ENCODE results near the gene NR1H4. TPM values are rescaled to one million over a fixed set of nuclear protein-coding genes. Genes with fewer than 3 reads are reported as not detected.
A peak's percentile ranks its signal among the peaks of the same experiment; 100 is the strongest.

The NR1H4 gene
- total and polyA plus RNA-seq, 9 of the 15 experiments (the other 6 are each of a cell fraction or from before 2014, with no cell fraction given): 0.03 TPM; not detected in 8

DNA sequence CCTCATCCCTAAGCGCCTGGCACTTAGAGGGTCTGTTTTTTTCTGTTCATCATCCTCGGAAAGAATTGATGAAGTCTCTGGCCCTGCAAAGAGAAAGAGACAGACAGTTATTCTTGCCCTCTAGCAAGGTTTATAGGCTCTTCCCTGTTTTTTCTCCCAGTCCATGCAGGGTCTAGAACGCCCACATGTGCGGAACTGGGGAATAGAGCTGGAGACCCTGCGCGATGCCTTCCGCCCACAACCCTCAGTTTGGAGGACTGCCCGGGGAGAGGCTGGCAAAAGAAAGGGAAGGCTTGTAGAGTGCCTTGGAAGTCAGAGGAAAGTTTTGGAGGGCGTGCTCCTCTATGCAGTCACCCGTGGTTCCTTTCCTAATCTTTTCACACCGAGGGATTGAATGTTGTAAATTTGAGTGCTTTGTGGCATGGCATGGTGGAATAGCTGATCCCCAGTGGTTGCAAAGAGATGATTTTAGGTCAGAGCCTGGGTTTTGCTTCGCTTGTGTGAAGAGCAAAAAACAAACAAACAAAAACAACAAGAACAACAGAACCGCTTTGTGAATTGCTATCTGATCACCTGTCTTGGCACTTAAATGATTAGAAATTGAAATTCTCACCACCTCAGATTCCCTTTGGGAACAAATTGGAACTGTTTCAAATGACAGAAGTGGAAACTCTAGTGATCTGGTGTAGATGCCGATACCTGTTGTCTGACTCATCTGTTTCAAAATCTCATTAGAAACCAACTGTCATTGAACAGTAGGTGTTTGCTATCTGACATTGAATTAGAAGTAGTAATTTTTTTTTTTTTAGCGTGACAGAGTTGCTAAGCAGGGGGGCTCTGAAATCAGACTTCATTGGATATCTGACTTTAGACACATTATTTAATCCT, 100.8 kb downstream of the NR1H4 start:
- Histone ChIP-seq H3K27ac (ENCODE audit: extremely low read depth, low read depth, low read length) (peak overlapping the region; percentile 64; the same call in 1 of the 3 replicates), H3K9ac (ENCODE audit: insufficient read depth in 1 of 2, low read depth in 2 of 2, low read length in 2 of 2) (peak overlapping the region in 1 of 2 experiments; percentile 44; a peak in 2 of 4 replicates), H3K9me3 (replicated peaks; ENCODE audit: control insufficient read depth, insufficient read depth, low read depth, low read length) (no peaks in the 10 kb centered on the region), H3K36me3 (ENCODE audit: control insufficient read depth, insufficient read depth, low read length) (no peaks in the 10 kb centered on the region), H3K27me3 (ENCODE audit: control insufficient read depth in 2 of 2, insufficient read depth in 2 of 2, low read length in 2 of 2) (no peaks in the 10 kb centered on the region), H3K4me3 (peak overlapping the region; percentile 54), H3K4me1 (replicated peaks in 1 of 2; ENCODE audit: control insufficient read depth in 2 of 2, insufficient read depth in 2 of 2, low read length in 2 of 2) (peaks cover 0 to 10% of the 10 kb centered on the region in 2 experiments; a peak in 3 of 5 replicates), H3K79me2 (ENCODE audit: control insufficient read depth, insufficient read depth, low read length) (peaks cover 8% of the 10 kb centered on the region; the same call in 1 of the 3 replicates), H2AFZ (ENCODE audit: low read depth, low read length) (peak overlapping the region; percentile 91), H3K9me1 (ENCODE audit: control insufficient read depth, insufficient read depth, low read length) (no peaks in the 10 kb centered on the region), H3K4me2 (ENCODE audit: insufficient read depth, low read length) (peak overlapping the region; percentile 65), H4K20me1 (replicated peaks; ENCODE audit: control insufficient read depth, insufficient read depth, low read length) (no peaks in the 10 kb centered on the region)
- in situ Hi-C loops (cut with MboI) (loop anchor here (10.0 kb wide), 1 partner anchor 330 kb away; no protein-coding TSS in a partner anchor), intact Hi-C loops (cut with micrococcal nuclease) (no loop called here)
- ChIA-PET POLR2A (no interaction called here), CTCF (ENCODE audit: low intra/inter-chr PET ratio) (no interaction called here)
- FAIRE-seq (no peak), DNase-seq (ENCODE audit: extremely low read depth in 1 of 4, low spot score in 3 of 4) (no peak), ATAC-seq (peak; percentile 9)
- 11% methylated on average over 14 of the region's 15 CpGs for WGBS (ENCODE audit: insufficient coverage, low coverage, missing lambda C conversion rate)
- BruUV-seq (replicated peaks): no TSS peak
- no peak for TF ChIP-seq LCOR (CRISPR knock-in tag; IDR thresholded peaks at IDR 0.05)
- TF ChIP-seq PRMT5 (CRISPR knock-in tag; IDR thresholded peaks at IDR 0.05): no peak
- no peak for TF ChIP-seq DMBX1 (CRISPR knock-in tag; IDR thresholded peaks at IDR 0.05; ENCODE audit: borderline replicate concordance)
- TF ChIP-seq FOXP1 (CRISPR knock-in tag; IDR thresholded peaks at IDR 0.05): no peak
- TF ChIP-seq NRF1 (conservative IDR thresholded peaks at IDR 0.05 in 1 of 2, IDR thresholded peaks at IDR 0.05 in 1 of 2): no peak
- TF ChIP-seq, protein P1, sequence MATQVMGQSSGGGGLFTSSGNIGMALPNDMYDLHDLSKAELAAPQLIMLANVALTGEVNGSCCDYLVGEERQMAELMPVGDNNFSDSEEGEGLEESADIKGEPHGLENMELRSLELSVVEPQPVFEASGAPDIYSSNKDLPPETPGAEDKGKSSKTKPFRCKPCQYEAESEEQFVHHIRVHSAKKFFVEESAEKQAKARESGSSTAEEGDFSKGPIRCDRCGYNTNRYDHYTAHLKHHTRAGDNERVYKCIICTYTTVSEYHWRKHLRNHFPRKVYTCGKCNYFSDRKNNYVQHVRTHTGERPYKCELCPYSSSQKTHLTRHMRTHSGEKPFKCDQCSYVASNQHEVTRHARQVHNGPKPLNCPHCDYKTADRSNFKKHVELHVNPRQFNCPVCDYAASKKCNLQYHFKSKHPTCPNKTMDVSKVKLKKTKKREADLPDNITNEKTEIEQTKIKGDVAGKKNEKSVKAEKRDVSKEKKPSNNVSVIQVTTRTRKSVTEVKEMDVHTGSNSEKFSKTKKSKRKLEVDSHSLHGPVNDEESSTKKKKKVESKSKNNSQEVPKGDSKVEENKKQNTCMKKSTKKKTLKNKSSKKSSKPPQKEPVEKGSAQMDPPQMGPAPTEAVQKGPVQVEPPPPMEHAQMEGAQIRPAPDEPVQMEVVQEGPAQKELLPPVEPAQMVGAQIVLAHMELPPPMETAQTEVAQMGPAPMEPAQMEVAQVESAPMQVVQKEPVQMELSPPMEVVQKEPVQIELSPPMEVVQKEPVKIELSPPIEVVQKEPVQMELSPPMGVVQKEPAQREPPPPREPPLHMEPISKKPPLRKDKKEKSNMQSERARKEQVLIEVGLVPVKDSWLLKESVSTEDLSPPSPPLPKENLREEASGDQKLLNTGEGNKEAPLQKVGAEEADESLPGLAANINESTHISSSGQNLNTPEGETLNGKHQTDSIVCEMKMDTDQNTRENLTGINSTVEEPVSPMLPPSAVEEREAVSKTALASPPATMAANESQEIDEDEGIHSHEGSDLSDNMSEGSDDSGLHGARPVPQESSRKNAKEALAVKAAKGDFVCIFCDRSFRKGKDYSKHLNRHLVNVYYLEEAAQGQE (IDR thresholded peaks at IDR 0.05; ENCODE audit: borderline replicate concordance): no peak
- TF ChIP-seq, protein P1 (CRISPR knock-in tag; IDR thresholded peaks at IDR 0.05; ENCODE audit: low read depth): no peak
- TF ChIP-seq ZFP1 (CRISPR knock-in tag; IDR thresholded peaks at IDR 0.05): no peak
- no peak for TF ChIP-seq TEAD4 (IDR thresholded peaks at IDR 0.05; ENCODE audit: low read length)
- no peak for TF ChIP-seq TEAD4 (CRISPR knock-in tag; IDR thresholded peaks at IDR 0.05; ENCODE audit: borderline replicate concordance)
- TF ChIP-seq, protein P2, sequence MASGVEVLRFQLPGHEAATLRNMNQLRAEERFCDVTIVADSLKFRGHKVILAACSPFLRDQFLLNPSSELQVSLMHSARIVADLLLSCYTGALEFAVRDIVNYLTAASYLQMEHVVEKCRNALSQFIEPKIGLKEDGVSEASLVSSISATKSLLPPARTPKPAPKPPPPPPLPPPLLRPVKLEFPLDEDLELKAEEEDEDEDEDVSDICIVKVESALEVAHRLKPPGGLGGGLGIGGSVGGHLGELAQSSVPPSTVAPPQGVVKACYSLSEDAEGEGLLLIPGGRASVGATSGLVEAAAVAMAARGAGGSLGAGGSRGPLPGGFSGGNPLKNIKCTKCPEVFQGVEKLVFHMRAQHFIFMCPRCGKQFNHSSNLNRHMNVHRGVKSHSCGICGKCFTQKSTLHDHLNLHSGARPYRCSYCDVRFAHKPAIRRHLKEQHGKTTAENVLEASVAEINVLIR (CRISPR knock-in tag; IDR thresholded peaks at IDR 0.05): no peak
- no peak for TF ChIP-seq BHLHE40 (IDR thresholded peaks at IDR 0.05; ENCODE audit: low read length)

Data from K562 (cell line).